Measurements from ENCODE around the gene ZNF101.

GRCh38 chr19:19634516-19635312 lies 33.9 kb upstream of the ZNF101 start:
- TF ChIP-seq, protein P1, sequence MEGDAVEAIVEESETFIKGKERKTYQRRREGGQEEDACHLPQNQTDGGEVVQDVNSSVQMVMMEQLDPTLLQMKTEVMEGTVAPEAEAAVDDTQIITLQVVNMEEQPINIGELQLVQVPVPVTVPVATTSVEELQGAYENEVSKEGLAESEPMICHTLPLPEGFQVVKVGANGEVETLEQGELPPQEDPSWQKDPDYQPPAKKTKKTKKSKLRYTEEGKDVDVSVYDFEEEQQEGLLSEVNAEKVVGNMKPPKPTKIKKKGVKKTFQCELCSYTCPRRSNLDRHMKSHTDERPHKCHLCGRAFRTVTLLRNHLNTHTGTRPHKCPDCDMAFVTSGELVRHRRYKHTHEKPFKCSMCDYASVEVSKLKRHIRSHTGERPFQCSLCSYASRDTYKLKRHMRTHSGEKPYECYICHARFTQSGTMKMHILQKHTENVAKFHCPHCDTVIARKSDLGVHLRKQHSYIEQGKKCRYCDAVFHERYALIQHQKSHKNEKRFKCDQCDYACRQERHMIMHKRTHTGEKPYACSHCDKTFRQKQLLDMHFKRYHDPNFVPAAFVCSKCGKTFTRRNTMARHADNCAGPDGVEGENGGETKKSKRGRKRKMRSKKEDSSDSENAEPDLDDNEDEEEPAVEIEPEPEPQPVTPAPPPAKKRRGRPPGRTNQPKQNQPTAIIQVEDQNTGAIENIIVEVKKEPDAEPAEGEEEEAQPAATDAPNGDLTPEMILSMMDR (IDR thresholded peaks at IDR 0.05) = no peak
- TF ChIP-seq POLR2AphosphoS5 (IDR thresholded peaks at IDR 0.05) (no peak), POLR2A (IDR thresholded peaks at IDR 0.05) (no peak)

Data from breast epithelium (tissue), 3 donors.